HG03460 (cell line): ENCODE results near the gene MYO16.

Experiments used
- ATAC-seq: cut with Tn5 transposase; IDR thresholded peaks from one replicate; pipeline ENCODE4 v1.9.1; 2021; ENCODE audit not compliant: unreplicated experiment

The MYO16 gene

DNA sequence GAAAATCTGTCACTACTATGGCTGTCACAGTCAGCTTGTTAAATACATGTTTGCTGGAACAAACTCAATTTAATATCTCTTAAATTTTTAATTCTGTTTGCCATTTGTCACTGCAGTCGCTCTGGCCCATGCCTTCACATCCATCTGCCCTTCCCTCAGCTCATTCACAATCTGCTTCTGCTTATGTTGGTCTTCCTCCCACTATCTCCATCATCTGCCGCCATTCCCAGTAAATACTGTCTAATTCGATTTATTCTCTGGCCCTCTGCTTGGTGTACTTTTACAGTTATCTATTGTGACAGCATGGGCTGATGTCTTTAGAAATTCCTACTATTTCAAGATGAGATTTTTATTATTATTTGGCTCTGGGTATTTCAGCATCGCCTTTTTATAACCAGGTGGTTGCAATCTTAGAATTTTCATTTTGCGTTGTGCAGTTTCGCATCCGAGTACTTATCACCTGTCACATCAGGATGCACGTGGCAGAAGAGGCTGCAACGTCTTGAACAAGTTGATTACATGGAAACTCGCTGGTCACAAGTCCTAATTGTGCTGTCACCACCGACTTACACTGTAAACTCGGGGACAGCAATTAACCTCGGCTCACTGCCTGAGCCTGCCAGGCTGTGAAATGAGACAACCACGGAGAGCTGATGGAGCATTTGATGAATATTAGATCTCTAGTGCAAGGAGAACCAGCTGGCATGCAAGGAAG is 158.4 kb downstream of the MYO16 start:
- no peak for ATAC-seq

DNA sequence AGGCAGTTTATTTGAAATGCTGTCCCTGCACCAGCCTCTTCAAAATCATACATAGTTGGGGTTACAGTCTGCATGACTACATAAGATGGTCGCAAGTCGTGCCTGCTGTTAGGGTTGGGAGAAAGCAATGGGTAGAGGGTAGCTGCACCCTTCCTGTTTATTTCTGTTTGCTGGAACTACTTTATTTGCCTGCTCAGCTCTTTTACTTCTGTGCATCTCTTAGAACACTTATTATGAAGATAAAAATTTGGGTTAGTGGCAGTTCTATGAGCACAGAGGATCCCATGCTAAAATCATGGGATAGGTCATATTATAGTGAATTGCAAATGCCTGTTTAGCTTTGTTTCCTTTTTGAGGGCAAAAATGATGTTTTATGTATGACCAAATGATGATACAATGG is 160.1 kb downstream of the MYO16 start:
- no peak for ATAC-seq

DNA sequence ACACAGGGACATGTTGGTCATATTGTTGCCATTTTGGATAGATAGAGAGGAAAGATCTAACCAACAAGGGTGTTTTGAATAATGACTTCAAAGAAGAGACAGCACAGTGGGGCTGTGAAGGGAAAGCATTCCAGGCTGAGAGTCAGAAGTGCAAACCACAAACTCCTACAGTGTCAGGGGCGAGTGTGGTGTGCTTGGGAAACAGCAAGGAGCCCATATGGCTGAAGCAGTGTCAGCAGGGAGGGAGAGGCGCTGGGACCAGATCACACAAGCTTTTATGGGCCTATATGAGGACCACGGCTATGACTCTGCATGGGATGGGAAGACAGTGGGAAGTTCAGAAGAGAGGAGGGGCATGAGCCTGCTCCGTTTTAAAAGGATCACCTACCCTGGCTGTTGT is 166.4 kb downstream of the MYO16 start:
- no peak for ATAC-seq

DNA sequence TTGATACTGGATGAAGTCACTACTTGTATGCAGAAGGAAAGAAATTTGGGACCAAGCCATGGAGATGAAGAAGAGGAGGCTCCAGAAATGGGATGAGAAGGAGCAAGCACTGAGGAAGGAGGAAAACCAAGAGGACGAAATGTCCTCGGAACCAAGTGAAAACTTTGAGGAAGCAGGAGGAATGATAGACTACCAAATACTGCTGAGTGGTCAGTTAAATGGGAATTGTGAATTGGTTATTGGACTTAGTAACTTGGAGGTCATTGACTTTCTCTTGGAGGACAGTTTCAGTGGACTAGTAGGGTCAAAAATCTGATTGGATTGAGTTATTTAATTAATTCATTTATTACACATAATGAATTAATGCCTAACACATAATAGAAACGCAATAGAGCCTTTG is 167.9 kb downstream of the MYO16 start:
- ATAC-seq = no peak

DNA sequence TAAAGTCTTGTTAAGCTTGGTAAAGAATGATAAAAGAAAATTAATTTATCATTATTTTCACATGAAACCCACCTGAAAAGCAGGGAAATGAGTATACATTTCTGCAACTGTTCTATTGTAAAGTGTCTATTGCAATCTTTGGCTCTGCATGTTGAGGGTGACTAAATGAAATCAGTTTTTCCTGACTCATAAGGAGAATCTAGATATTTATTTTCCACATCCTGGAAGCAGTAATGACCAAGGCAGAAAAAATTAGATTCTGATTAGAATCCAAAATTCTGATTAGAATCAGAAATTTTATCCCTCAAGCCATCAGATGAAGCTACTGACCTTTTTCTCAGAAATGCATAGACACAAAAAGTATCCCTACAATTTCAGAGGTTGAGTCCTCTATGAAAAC is 178.4 kb downstream of the MYO16 start:
- no peak for ATAC-seq

DNA sequence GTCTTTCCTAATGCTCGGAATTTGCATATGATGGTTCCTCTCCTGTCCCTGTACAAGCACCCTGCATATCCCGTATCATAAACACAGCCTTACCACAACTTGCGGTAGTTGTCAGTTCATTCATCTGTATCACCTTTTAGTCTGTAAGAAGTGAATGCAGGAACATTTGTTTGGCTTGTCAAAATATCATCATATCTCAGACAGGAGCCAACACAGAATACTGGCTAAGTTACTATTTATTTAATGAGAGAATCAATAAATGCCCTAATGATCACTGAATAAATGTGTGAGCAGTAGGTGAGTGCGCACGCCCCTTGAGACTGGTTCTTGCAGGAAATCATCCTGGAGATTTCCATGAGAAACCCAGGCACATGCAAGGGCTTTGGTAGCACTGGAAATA is 182.8 kb downstream of the MYO16 start:
- ATAC-seq = no peak

DNA sequence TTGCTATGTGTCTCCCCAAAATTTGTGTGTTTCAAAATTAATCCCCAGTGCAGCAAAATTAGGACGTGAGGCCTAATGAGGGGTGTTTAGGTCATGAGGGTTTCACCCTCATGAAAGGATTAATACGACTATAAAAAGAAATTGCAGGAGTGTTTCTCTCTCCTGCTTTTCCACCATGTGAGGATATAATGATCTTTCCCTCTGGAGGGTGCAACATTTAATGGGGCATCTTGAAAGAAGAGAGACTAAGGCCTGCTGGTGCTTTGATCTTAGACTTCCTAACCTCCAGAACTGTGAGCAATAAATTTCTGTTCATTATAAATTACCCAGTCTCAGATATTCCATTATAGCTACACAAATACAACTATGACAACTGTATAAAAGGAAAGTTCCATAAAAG is 183.2 kb downstream of the MYO16 start:
- ATAC-seq = no peak

DNA sequence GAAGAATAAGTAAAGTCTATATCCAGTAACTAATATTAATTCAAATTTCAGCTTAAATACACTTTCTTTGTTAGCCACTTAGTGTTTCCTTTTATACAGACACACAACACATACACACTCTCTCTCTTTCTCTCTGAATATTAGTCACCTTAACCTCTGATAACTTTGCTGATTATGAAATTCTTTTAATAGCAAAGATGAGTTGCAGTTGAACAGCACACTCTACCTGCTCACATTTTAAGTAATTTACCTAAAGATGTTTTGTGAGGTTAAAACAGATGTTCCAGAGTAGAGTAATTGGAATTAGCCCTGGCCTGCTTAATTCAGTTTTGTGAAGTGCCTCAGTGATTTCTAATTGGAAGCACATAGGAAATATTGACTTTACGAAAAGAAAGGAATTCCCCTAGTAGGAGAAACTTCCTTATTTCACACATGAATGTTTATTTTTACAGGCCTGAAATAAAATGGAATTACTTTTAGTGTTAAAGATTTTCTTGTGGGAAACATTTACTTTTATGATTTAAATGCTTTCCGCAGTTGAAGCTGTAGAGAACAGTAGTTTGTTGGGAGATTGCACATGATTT is 184.3 kb downstream of the MYO16 start:
- ATAC-seq = no peak

DNA sequence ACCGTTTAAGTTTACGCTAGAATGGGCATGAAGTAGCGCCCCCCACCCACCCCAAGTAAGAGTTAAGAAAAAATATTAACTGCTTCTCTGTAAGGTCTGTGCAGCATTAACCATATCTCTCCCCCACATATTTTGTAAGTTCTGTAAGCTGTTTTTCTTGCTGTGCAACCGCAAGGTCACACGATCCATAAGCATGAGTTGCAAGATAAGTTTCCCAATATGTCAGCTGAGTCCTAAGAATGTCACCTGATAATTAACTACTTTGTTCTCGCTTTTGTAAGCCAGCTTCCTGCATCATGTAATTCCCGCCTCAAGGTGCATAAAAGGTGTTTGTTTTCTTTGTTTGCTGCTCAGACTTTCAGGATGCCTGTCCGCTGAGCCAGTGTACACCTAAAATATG is 187.0 kb downstream of the MYO16 start:
- ATAC-seq = no peak

DNA sequence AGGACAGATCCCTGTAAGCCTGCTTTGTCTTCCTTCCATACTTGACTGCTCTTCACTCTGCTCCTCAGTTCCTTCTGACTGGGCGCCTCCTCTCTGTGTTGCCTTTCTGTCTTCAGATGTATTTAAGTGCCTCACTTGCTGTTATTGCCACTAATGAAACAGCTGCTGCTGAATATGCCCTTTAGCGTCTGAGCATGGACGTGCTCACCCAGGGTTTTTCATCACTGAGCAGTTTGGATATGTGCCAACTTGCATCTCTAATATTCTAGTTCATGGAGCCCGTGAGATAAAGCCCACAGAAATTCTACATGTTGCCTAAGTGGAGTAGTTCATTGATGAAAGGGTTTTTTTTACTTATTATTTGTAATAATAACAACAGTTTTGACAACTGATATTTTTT is 198.2 kb downstream of the MYO16 start:
- ATAC-seq = no peak

DNA sequence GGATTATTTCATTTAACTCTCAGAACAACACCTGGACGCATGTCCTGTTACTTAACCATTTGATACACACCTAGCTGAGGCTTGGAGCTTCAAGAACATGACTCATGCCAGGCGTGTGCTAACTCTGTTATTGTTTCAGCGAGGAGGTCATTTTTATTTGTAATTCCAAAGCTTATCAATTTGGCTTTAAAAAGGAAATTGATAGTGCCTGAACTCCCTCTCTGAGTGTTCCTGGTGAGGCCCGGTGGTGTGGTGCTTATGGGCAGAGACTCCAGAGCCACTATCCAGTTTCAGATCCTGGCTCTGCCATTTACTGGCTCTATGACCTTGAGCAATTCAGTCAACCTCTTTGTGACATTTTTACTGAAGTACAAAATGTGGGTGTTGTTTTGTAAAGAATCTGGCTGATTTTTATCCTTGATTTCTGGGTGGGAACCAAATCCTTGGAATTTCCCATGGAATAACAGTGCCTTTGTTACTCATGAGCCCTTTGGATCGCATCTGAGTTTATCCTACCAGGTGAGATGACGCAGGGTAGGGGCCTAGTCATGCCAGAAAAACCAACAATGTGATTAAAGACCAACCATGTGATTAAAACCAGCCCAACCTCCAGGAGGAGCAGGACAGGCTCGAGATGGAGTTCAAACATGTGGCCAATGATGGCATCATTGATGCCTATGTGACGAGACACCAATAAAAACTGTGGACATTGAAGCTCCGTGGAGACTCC is 198.8 kb downstream of the MYO16 start:
- ATAC-seq = no peak

DNA sequence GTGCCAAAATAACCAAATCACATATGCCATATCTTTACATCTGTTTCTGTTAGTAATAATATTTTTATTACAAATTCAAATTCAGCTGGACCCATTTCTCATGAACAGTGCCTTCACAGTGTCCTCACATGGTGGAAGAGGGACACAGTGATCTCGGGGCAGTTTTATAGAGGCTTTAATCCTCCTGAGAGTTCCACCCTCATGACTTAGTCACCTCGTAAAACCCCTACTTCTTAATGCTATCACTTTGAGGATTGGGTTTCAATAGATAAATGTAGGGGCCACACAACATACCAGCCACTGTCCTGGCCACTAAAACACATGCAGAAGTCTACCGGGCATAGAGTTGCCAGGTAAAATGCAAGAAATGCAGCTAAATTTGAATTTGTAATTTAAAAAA is 201.5 kb downstream of the MYO16 start:
- no peak for ATAC-seq

DNA sequence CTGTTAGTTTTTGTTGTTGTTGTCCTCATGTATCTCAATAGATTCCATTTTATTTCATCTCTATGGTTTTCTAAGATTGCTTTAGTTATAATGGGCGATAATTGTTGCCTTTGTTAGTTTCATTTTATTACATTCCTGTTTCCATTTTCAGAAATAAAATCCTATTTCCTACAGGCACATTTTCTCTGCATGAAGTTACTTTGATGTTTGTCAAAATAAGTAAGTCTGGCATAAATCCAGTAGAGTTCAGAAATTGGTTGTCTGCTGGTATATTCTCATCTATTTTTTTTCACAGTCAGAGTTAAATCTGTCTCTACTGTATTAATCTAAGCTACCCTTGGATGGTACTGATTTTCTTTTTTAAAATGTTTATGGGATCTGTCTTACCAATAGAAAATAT is 204.1 kb downstream of the MYO16 start:
- ATAC-seq = no peak

DNA sequence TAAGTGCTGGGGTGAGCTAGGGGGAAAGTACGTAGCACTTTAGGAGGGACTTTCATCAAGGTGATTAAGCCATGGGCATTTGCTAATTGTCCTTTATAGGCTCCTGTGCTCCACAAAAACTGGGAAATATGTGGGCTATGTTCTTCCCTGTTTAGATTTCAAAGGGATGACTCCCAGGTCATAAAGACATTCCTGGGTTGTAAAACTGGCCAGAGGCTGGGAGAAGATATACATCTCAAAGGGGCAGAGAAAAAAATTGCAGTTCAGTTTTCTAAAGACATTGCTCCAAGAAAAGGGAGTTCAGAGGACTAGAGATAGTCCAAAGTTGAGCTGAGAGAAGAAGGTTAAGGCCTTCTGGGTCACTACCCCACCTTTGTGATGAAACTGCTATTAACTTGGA is 204.8 kb downstream of the MYO16 start:
- no peak for ATAC-seq

DNA sequence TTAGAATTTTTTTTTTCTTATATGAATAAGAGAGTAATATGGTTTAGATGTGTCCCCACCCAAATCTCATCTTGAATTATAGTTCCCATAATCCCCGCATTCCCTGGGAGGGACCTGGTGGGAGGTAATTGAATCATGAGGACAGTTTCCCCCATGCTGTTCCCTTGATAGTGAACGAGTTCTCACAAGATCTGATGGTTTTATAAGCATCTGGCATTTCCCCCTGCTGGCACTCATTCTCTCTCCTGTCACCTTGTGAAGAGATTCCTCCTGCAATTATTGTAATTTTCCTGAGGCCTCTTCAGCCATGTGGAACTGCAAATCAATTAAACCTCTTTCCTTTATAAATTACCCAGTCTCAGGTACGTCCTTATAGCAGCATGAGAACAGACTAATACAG is 205.7 kb downstream of the MYO16 start:
- ATAC-seq = no peak

DNA sequence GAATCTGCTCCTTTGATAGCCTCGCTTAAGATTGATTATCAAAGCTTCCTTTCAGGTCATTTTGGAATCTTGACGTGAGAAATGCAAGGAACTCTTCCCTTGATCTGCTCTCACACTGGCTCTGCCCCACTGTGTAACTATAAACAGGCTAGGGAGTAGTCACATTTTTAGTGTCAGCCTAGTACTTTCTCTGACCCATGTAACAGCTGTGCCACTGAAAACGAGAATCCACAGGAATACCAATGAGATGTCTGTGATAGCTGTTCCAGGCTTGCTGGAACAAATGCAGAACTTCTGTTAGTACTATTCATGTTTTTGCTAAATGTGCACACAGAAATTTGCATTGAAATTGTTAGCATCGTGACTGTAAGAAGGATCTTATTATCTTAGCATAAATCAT is 221.3 kb downstream of the MYO16 start:
- no peak for ATAC-seq

DNA sequence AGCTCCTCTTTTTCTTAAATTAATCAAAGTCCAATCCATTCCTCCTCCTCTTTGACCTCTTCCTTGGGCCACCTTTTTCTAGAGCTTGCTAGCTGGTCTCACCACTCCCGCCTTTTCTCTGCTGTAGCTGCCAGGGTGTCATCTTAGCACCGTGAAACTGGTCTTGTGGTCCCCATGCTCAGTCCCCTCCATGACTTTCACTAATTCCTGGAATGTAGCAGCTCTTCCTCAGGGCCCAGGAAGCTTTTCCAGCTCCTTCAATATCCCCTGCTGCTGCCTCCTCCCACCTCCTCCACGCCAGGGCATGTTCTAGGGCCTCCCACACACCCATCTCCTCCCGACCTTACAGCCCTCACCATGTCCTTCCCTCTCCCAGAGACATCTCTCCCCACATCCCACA is 222.2 kb downstream of the MYO16 start:
- ATAC-seq = no peak

DNA sequence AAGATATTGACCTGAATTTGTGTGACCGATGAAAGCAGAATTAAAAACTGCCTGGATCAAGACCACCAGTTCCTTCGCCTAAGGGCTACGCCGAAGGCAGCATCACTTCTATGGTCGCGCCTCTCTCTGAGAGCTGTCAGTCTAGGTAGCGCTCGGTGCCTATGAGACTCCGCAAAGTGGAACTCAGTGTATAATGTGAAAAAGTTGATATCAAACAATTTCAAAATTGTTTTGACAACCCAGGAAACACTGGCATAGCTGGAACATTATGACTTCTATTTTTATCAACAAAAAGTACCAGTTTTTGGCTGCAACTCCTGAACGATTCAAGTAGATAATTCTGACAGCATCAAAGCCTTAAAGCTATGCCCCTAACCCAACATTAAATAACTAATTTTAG is 223.6 kb downstream of the MYO16 start:
- no peak for ATAC-seq

DNA sequence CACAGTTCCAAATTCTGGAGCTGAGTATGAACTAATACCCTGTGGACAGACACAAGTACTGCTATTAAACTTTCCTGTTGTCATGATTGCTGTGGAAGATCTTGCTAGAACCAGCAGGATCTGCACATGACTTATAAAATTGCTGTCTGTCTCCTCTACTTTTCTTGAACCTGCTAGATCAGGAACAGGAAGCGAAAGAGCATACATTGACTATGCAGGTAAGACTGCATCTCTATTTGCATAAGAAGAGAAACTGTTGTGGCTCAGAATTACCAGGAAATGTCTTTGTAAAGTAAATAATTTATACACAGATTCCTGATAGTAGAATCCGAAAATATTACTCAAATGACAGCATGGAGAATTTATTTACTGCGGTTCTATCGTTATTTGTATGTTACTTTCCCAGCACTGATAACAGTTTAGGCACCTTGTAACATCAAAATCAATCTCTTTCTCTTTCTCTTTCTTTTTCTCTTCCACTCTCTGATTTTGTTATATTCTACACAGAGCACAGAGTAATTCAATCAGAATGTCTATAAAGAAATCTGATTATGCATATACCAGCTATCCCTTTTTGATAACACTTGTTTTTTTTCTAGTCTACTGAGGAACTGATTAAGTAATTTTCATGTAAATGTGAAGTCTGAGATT is 226.5 kb downstream of the MYO16 start:
- no peak for ATAC-seq

DNA sequence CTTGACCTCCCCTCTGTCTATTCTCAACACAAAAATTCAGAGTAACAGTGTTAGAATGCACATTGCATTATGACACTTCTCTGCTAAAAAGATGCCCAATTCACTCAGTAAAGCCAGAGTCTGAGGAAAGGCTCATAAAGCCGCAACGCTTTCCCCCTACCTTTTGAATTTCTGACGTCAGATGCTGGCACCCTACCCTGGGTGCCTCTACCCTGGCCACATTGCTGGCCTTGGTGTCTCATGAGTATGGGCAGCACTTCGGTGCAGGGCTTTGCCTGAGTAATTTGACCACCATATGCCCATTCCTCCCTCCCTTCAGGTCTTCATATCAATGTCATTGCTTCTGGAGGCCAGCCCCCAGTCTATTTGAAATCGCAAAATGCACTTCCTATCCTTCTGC is 229.3 kb downstream of the MYO16 start:
- no peak for ATAC-seq

DNA sequence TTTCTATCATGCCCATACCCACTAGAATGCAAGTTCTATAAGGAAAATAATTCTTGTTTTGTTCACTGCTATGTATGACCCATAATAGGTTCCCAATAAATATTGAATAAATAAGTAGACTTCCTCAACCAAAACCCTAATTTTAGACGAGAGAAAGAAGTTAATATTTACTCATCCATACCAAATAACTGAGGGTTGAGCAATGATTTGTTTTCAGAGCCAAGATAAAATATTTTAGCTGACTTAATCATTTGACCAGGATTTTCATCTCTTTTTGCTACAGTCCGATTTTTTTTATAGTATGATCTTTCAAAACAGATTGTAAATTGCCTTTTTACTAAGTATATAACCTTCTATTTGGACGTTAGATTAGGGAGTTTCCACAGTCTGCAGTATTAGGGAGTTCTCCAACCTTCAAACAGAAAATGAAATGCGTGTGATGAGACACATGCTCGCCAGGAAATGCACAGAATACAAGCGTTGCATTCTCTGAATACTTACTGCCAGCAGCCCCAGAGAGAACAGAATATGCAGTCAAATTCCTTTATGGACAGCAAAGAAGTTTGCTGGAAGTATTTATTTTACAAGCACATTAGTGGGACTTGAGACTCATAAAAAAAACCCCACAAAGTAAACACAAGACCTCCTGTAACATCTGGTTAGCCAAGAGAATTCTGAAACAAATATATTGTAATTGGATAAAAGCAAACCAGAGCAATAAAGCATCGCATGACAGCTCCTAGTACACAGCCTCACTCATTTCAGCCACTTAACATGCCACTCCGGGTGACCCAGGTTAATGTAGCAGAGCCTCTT is 230.0 kb downstream of the MYO16 start:
- no peak for ATAC-seq
